AG09319 (cell line): ENCODE data around the gene PSMB8.
A peak's percentile ranks its signal among the peaks of the same experiment; 100 is the strongest.

Experiments
- DNase-seq: peaks from one replicate; pipeline ENCODE4 v3.0.0-alpha.2; 2010; ENCODE audit warnings: low read depth; ENCODE audit errors: extremely low read depth
- TF ChIP-seq, protein P1 (sequence below): IDR thresholded peaks from 2 replicates; pipeline ENCODE4 v1.5.1; 2011; ENCODE audit warnings: low read depth, mild to moderate bottlenecking, inconsistent platforms, low read length, moderate library complexity

PSMB8 gene

DNA sequence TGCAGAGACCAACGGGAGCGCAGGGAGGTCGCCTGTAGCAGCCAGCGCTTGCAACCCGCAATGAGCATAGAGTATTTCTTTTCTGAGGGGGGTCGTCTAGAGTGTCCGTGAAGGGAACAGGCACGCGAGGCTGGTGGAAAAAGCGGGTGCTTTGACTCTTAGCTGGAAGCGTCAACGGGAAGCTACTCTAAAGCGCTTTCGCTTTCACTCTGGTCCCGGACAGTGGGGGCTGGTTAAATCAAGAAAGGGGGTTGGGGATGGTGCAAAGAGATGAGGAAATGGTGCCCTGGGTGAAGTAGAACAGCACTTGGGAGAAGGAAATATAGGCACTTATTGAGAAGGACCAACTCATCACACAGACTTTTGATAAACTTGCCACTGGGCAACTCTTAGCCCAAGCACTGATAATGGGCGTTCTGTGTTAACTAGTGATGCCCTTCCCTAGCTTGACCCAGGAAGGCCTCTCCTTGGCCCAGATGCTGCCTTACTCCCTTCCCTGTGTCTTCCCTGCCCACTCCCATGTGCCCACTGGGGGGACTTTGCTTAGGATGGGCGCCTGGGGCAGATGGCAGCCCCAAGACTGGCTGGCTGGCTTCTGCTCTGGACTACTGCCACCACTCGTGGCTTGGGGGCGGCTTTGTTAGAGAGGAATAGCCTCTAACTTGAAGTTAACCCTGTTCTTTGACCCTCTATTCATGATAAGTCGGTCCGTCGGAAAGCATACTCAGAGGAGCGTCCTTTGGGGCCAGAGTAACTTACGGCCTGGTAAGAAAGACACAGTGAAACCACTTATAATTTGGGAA is 10.7 kb upstream of the PSMB8 start:
- TF ChIP-seq, protein P1, sequence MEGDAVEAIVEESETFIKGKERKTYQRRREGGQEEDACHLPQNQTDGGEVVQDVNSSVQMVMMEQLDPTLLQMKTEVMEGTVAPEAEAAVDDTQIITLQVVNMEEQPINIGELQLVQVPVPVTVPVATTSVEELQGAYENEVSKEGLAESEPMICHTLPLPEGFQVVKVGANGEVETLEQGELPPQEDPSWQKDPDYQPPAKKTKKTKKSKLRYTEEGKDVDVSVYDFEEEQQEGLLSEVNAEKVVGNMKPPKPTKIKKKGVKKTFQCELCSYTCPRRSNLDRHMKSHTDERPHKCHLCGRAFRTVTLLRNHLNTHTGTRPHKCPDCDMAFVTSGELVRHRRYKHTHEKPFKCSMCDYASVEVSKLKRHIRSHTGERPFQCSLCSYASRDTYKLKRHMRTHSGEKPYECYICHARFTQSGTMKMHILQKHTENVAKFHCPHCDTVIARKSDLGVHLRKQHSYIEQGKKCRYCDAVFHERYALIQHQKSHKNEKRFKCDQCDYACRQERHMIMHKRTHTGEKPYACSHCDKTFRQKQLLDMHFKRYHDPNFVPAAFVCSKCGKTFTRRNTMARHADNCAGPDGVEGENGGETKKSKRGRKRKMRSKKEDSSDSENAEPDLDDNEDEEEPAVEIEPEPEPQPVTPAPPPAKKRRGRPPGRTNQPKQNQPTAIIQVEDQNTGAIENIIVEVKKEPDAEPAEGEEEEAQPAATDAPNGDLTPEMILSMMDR: no peak
- no peak for DNase-seq

DNA sequence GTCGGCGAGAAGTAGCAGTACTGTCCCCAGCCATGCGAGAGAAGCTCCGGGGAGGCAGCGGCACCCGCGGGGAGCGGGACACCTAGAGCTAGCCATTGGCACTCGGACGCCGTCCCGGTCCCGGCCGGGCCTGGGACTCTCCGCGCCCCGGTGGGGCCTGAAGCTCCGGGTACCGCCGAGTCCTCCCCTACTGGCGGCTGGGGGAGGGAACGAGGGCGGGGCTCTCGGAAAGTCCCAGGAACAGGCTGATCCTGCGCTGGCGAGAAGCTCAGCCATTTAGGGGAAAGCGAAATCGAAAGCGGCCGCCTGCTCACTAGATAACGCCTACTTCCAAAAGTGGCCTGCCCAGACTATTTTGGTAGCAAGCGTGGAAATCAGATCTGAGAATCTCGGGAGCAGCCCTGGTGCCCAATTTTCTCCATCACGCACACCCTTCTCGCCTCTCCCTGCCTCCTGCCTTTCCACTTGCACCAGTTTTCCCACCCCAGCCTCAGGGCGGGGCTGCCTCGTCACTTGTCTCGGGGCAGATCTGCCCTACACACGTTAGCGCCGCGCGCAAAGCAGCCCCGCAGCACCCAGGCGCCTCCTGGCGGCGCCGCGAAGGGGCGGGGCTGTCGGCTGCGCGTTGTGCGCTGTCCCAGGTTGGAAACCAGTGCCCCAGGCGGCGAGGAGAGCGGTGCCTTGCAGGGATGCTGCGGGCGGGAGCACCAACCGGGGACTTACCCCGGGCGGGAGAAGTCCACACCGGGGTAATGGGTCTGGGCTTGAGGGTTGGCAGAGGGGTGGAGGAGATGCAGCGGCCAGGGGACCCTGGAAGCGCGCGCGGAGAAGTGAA is 9.9 kb upstream of the PSMB8 start, which contains the start of the genes PSMB9 and TAP1:
PSMB9 (plus strand) TSS at position 652 of the 835 bp plus-strand sequence; CDS start at position 690, 38 bp downstream.
TAP1 (minus strand) TSS at position 164 of the 835 bp plus-strand sequence; CDS start at position 96, 68 bp downstream.
- TF ChIP-seq, protein P1: peak; percentile 62
- DNase-seq: peak; percentile 82

DNA sequence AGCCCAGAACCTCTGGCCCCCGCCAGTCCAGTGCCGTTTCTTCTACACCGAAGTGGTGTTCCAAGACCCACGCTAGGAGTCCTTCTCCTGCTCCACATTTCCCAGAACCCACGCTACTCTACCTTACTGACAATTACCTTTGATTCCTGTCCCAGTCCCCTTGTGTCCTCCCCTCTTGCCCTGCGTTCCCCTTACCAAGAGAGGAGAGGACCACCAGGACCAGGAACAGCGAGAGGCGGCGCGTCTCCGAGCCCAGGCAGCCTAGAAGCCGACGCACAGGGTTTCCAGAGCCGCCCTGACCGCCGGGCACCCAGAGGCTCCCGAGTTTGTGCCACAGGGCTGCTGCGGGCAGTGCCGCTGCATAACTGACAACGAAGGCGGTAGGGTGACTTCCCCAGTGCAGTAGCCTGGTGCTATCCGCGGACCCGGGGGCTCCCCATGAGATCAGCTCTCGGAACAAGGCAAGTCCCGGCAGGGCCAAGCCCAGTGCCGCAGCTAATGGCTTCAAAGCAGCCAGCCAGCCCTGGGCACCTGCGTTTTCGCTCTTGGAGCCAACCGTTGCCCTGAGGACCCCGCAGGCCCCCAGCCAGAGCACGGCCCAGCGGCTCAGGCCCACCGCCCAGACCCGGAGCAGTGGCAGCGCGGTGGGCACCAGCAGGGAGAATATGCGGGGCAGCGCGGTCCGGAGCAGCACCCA is 9.1 kb upstream of the PSMB8 start:
- DNase-seq: no peak
- TF ChIP-seq, protein P1: no peak

GRCh38 chr6:32852018-32852843 is 8.4 kb upstream of the PSMB8 start:
- DNase-seq: no peak
- TF ChIP-seq, protein P1: no peak

GRCh38 chr6:32851025-32851424 is 7.2 kb upstream of the PSMB8 start:
- DNase-seq: no peak
- TF ChIP-seq, protein P1: no peak

GRCh38 chr6:32849126-32849525 is 5.3 kb upstream of the PSMB8 start:
- TF ChIP-seq, protein P1: no peak
- no peak for DNase-seq
